ENCODE data around the gene PLOD2. TPM values are rescaled to one million over a fixed set of nuclear protein-coding genes. Genes with fewer than 3 reads are reported as not detected.

PLOD2 gene
- total RNA-seq, 1 experiment from 2014 or later: 158 TPM

Other genes with a start within 250 kb of the PLOD2 start
- gene PLSCR4, start 89.9 kb upstream of the PLOD2 start, total RNA-seq (2021; ENCODE audit: unreplicated experiment): 3.5 TPM

Data from Panc1 (cell line).